Fibroblast of lung (primary cell): ENCODE measurements around the gene UNKL. TPM values are rescaled to one million over a fixed set of nuclear protein-coding genes. Genes with fewer than 3 reads are reported as not detected.

Source experiments
- DNase-seq, 2 donors: peaks; one replicate each; pipeline versions ENCODE4 v3.0.0 to v3.0.0-alpha.2; 2010; ENCODE audit warnings: low read depth in 2 of 2
- H2AFZ ChIP-seq: 2 replicates; pipeline ENCODE4 v1.5.1; 2012; ENCODE audit warnings: low read length, control low read depth, inconsistent platforms
- H3K27ac ChIP-seq: 2 replicates; pipeline ENCODE4 v1.5.1; 2011; ENCODE audit warnings: low read length, control low read depth; ENCODE audit not compliant: insufficient read depth
- H3K27me3 ChIP-seq: 2 replicates; pipeline ENCODE4 v1.5.1; 2011; ENCODE audit warnings: mild to moderate bottlenecking, low read length; ENCODE audit not compliant: control insufficient read depth, insufficient read depth
- H3K36me3 ChIP-seq: 2 replicates; pipeline ENCODE4 v1.5.1; 2011; ENCODE audit warnings: low read length; ENCODE audit not compliant: control insufficient read depth, insufficient read depth
- H3K4me1 ChIP-seq: 2 replicates; pipeline ENCODE4 v1.5.1; 2011; ENCODE audit warnings: low read length; ENCODE audit not compliant: control insufficient read depth, insufficient read depth; ENCODE audit errors: extremely low read depth
- H3K4me2 ChIP-seq: 2 replicates; pipeline ENCODE4 v1.5.1; 2011; ENCODE audit warnings: low read length, control low read depth; ENCODE audit not compliant: insufficient read depth; ENCODE audit errors: extremely low read depth
- H3K4me3 ChIP-seq, 4 experiments: fragments of 200-600 bp in 1 of 4; sonication (generic) in 1 of 4; replicated peaks in 1 of 4; 2 replicates each; pipeline ENCODE4 v1.5.1; 2011 to 2016; ENCODE audit warnings: low read length in 4 of 4, low read depth in 3 of 4, mild to moderate bottlenecking in 3 of 4, control low read depth in 2 of 4, inconsistent platforms in 1 of 4, mixed read lengths in 1 of 4; ENCODE audit not compliant: insufficient read depth in 1 of 4; ENCODE audit errors: control extremely low read depth in 1 of 4
- H3K79me2 ChIP-seq: 2 replicates; pipeline ENCODE4 v1.5.1; 2012; ENCODE audit warnings: mild to moderate bottlenecking, low read length, inconsistent platforms; ENCODE audit not compliant: control insufficient read depth, insufficient read depth
- H3K9ac ChIP-seq: 2 replicates; pipeline ENCODE4 v1.5.1; 2011; ENCODE audit warnings: mild to moderate bottlenecking, low read length, control low read depth; ENCODE audit not compliant: insufficient read depth
- H3K9me3 ChIP-seq: 2 replicates; pipeline ENCODE4 v1.5.1; 2012; ENCODE audit warnings: low read depth, low read length; ENCODE audit not compliant: control insufficient read depth, insufficient read depth
- H4K20me1 ChIP-seq: 2 replicates; pipeline ENCODE4 v1.5.1; 2011; ENCODE audit warnings: low read length; ENCODE audit not compliant: control insufficient read depth, insufficient read depth; ENCODE audit errors: extremely low read depth
- CTCF ChIP-seq, 2 donors: IDR thresholded peaks in 1 of 2; conservative IDR thresholded peaks in 1 of 2; 1 replicate in 1 of 2; 2 replicates in 1 of 2; pipeline ENCODE4 v1.5.1; 2011 to 2012; ENCODE audit warnings: low read length in 2 of 2, control low read depth in 1 of 2, inconsistent platforms in 1 of 2, low read depth in 1 of 2, mild to moderate bottlenecking in 1 of 2
- EZH2 ChIP-seq: IDR thresholded peaks from 2 replicates; pipeline ENCODE4 v1.5.1; 2012; ENCODE audit warnings: low read length, control low read depth, mild to moderate bottlenecking; ENCODE audit errors: missing control alignments
- polyA plus RNA-seq, 2 donors: library from polyadenylated mRNA; depleted of rRNA in 1 of 2; stranded (reverse) in 1 of 2; unstranded in 1 of 2; fragments of >200 nt; gene quantifications; 2 replicates each; pipeline ENCODE4 v1.2.1, GENCODE V29; 2011 to 2012; ENCODE audit warnings: missing spikeins in 1 of 2
- total RNA-seq: library from RNA; depleted of rRNA; stranded (reverse); fragments of >200 nt; gene quantifications from 2 replicates; pipeline ENCODE4 v1.2.1, GENCODE V29; 2014

UNKL gene
- total and polyA plus RNA-seq, 2 donors (not counting 1 experiment from before 2014, with no cell fraction given): 4.3 to 6.3 TPM

- no peak overlapping the region for H3K4me2 ChIP-seq
- no peaks in the 10 kb centered on the region for H4K20me1 ChIP-seq
- no peak overlapping the region for H2AFZ ChIP-seq
- H3K27ac ChIP-seq: no peak overlapping the region
- no peak overlapping the region for H3K9ac ChIP-seq
- no peaks in the 10 kb centered on the region for H3K27me3 ChIP-seq
- H3K9me3 ChIP-seq: no peaks in the 10 kb centered on the region
- H3K4me1 ChIP-seq: no peaks in the 10 kb centered on the region
- no peak overlapping the region for H3K4me3 ChIP-seq
- H3K36me3 ChIP-seq: peaks cover 60% of the 10 kb centered on the region
- DNase-seq: no peak
- no peak for TF ChIP-seq CTCF (conservative IDR thresholded peaks at IDR 0.05 in 1 of 2, IDR thresholded peaks at IDR 0.05 in 1 of 2; ENCODE audit: low read depth in 1 of 2, low read length in 2 of 2)
- no peak for TF ChIP-seq EZH2
- peaks cover 48% of the 10 kb centered on the region for H3K79me2 ChIP-seq
Measured at GRCh38 chr16:1319041-1319440, 95.5 kb downstream of the UNKL start.

GRCh38 chr16:1318268-1318545 lies 96.3 kb downstream of the UNKL start:
- Histone ChIP-seq H4K20me1 (no peaks in the 10 kb centered on the region), H3K36me3 (peaks cover 58% of the 10 kb centered on the region)
- DNase-seq: no peak

GRCh38 chr16:1317479-1318267 lies 96.8 kb downstream of the UNKL start:
- H3K4me3 ChIP-seq: no peak overlapping the region
- H3K9me3 ChIP-seq: no peaks in the 10 kb centered on the region
- H3K79me2 ChIP-seq: peaks cover 62% of the 10 kb centered on the region
- peaks cover 3% of the 10 kb centered on the region for H4K20me1 ChIP-seq
- H3K4me2 ChIP-seq: no peak overlapping the region
- no peak for TF ChIP-seq EZH2
- TF ChIP-seq CTCF (conservative IDR thresholded peaks at IDR 0.05 in 1 of 2, IDR thresholded peaks at IDR 0.05 in 1 of 2; ENCODE audit: low read depth in 1 of 2, low read length in 2 of 2): no peak
- H3K27me3 ChIP-seq: no peaks in the 10 kb centered on the region
- no peak for DNase-seq
- H3K9ac ChIP-seq: no peak overlapping the region
- H3K27ac ChIP-seq: no peak overlapping the region
- no peaks in the 10 kb centered on the region for H3K4me1 ChIP-seq
- no peak overlapping the region for H2AFZ ChIP-seq
- H3K36me3 ChIP-seq: peaks cover 61% of the 10 kb centered on the region

More at GRCh38 chr16:1318268-1318545, 96.3 kb downstream of the UNKL start:
- Histone ChIP-seq H3K79me2 (peaks cover 57% of the 10 kb centered on the region), H3K9ac (no peak overlapping the region), H3K27me3 (no peaks in the 10 kb centered on the region), H3K4me2 (no peak overlapping the region), H2AFZ (no peak overlapping the region), H3K9me3 (no peaks in the 10 kb centered on the region), H3K4me3 (no peak overlapping the region), H3K27ac (no peak overlapping the region), H3K4me1 (no peaks in the 10 kb centered on the region)
- TF ChIP-seq EZH2 (no peak), CTCF (conservative IDR thresholded peaks at IDR 0.05 in 1 of 2, IDR thresholded peaks at IDR 0.05 in 1 of 2; ENCODE audit: low read depth in 1 of 2, low read length in 2 of 2) (no peak)
